IMR-90 (cell line): ENCODE results near the gene NDUFAF8. TPM values are rescaled to one million over a fixed set of nuclear protein-coding genes. Genes with fewer than 3 reads are reported as not detected.

Source experiments
- ATAC-seq: fragments of 200-7000 bp; cut with Tn5 transposase; 2 replicates; pipeline ENCODE4 v1.9.1; 2020; ENCODE audit warnings: low read depth, mild to moderate bottlenecking, moderate library complexity
- BruUV-seq: library from RNA; stranded (reverse); fragments of 400-500 nt; replicated peaks from 2 replicates; lab custom pipeline; 2021; lab: Mats Ljungman, UMichigan
- CTCF ChIA-PET: fragments of 300-600 bp; formaldehyde crosslinking; extraction: SDS; loops from one replicate; lab custom pipeline; 2021; ENCODE audit warnings: antibody characterized with exemption; lab: Yijun Ruan, JAX
- POLR2A ChIA-PET: fragments of 300-600 bp; sonication (Branson Sonifier 250); formaldehyde crosslinking; loops from one replicate; lab custom pipeline; 2022; ENCODE audit warnings: antibody characterized with exemption; ENCODE audit not compliant: unreplicated experiment; lab: Charles Lee
- DNase-seq: peaks from one replicate; pipeline ENCODE4 v3.0.0; 2013
- H2AFZ ChIP-seq: replicated peaks from 2 replicates; pipeline ENCODE3; 2013; ENCODE audit warnings: low read length, mild to moderate bottlenecking; ENCODE audit not compliant: poor library complexity
- H2AK5ac ChIP-seq: 2 replicates; pipeline ENCODE4 v1.6.1; 2013; ENCODE audit warnings: low read depth, low read length, inconsistent platforms
- H2AK9ac ChIP-seq: replicated peaks from 2 replicates; pipeline ENCODE3; 2013; ENCODE audit warnings: mild to moderate bottlenecking, low read depth, low read length, moderate library complexity; ENCODE audit not compliant: poor library complexity
- H2BK120ac ChIP-seq: 2 replicates; pipeline ENCODE4 v1.6.1; 2013; ENCODE audit warnings: low read depth, low read length, inconsistent platforms
- H2BK15ac ChIP-seq: 3 replicates; pipeline ENCODE4 v1.6.1; 2013; ENCODE audit warnings: low read depth, low read length, inconsistent platforms
- H2BK20ac ChIP-seq: 2 replicates; pipeline ENCODE4 v1.6.1; 2013; ENCODE audit warnings: low read depth, mild to moderate bottlenecking, inconsistent platforms, low read length, moderate library complexity
- H2BK5ac ChIP-seq: 2 replicates; pipeline ENCODE4 v1.6.1; 2013; ENCODE audit warnings: mild to moderate bottlenecking, low read depth, low read length, inconsistent platforms; ENCODE audit not compliant: poor library complexity, severe bottlenecking
- H3K14ac ChIP-seq: replicated peaks from 2 replicates; pipeline ENCODE4 v1.6.1; 2013; ENCODE audit warnings: low read depth, low read length, inconsistent platforms
- H3K18ac ChIP-seq: 2 replicates; pipeline ENCODE4 v1.6.1; 2013; ENCODE audit warnings: low read depth, low read length, control low read depth
- H3K23ac ChIP-seq: 2 replicates; pipeline ENCODE4 v1.6.1; 2013; ENCODE audit warnings: low read depth, low read length, inconsistent platforms
- H3K27ac ChIP-seq: 2 replicates; pipeline ENCODE4 v1.5.1; 2013; ENCODE audit warnings: mild to moderate bottlenecking, control low read depth, low read length; ENCODE audit not compliant: insufficient read depth
- H3K27me3 ChIP-seq: 2 replicates; pipeline ENCODE4 v1.6.1; 2013; ENCODE audit warnings: low read length; ENCODE audit not compliant: control insufficient read depth, insufficient read depth
- H3K36me3 ChIP-seq: 2 replicates; pipeline ENCODE4 v1.6.1; 2013; ENCODE audit warnings: low read length, mixed read lengths; ENCODE audit not compliant: control insufficient read depth, insufficient read depth
- H3K4ac ChIP-seq: 2 replicates; pipeline ENCODE4 v1.6.1; 2013; ENCODE audit warnings: low read depth, low read length, inconsistent platforms
- H3K4me1 ChIP-seq: 2 replicates; pipeline ENCODE4 v1.6.1; 2013; ENCODE audit warnings: low read length, mixed read lengths; ENCODE audit not compliant: control insufficient read depth, insufficient read depth
- H3K4me2 ChIP-seq: 2 replicates; pipeline ENCODE4 v1.6.1; 2013; ENCODE audit warnings: low read depth, mild to moderate bottlenecking, control low read depth, low read length, moderate library complexity
- H3K4me3 ChIP-seq: 2 replicates; pipeline ENCODE4 v1.5.1; 2013; ENCODE audit warnings: low read depth, mild to moderate bottlenecking, control low read depth, low read length, moderate library complexity; ENCODE audit not compliant: insufficient read depth
- H3K56ac ChIP-seq: 2 replicates; pipeline ENCODE4 v1.6.1; 2013; ENCODE audit warnings: low read length, inconsistent platforms; ENCODE audit not compliant: insufficient read depth; ENCODE audit errors: extremely low read depth
- H3K79me1 ChIP-seq, 2 experiments: 2 replicates each; pipeline ENCODE4 v1.6.1; 2013; ENCODE audit warnings: low read length in 2 of 2, inconsistent platforms in 1 of 2, low read depth in 1 of 2
- H3K9ac ChIP-seq: 2 replicates; pipeline ENCODE4 v1.6.1; 2013; ENCODE audit warnings: low read depth, low read length, control low read depth
- H3K9me1 ChIP-seq: 2 replicates; pipeline ENCODE4 v1.6.1; 2013; ENCODE audit warnings: low read length, inconsistent platforms; ENCODE audit not compliant: insufficient read depth
- H3K9me3 ChIP-seq: 2 replicates; pipeline ENCODE4 v1.6.1; 2013; ENCODE audit warnings: low read length; ENCODE audit not compliant: control insufficient read depth, insufficient read depth
- H4K20me1 ChIP-seq: 2 replicates; pipeline ENCODE4 v1.6.1; 2013; ENCODE audit warnings: low read length, inconsistent platforms; ENCODE audit not compliant: insufficient read depth
- H4K5ac ChIP-seq: 2 replicates; pipeline ENCODE4 v1.6.1; 2013; ENCODE audit warnings: mild to moderate bottlenecking, low read depth, low read length, control low read depth
- H4K8ac ChIP-seq, 2 experiments: 2 replicates each; pipeline ENCODE4 v1.6.1; 2013; ENCODE audit warnings: low read depth in 2 of 2, low read length in 2 of 2, control low read depth in 1 of 2, inconsistent platforms in 1 of 2
- H4K91ac ChIP-seq: 2 replicates; pipeline ENCODE4 v1.6.1; 2013; ENCODE audit warnings: low read depth, low read length, inconsistent platforms; ENCODE audit not compliant: insufficient read depth
- BHLHE40 ChIP-seq: fragments of 150-350 bp; IDR thresholded peaks from 2 replicates; pipeline ENCODE4 v1.6.1; 2016; ENCODE audit warnings: mild to moderate bottlenecking, low read depth, low read length
- CEBPB ChIP-seq: IDR thresholded peaks from 2 replicates; pipeline ENCODE4 v1.6.1; 2012; ENCODE audit warnings: low read depth, low read length, improper control_type of control experiment
- CHD1 ChIP-seq: IDR thresholded peaks from 2 replicates; pipeline ENCODE4 v1.6.1; 2012; ENCODE audit warnings: low read depth, low read length, improper control_type of control experiment
- FOS ChIP-seq: fragments of 150-350 bp; IDR thresholded peaks from 2 replicates; pipeline ENCODE4 v1.6.1; 2016; ENCODE audit warnings: low read depth, low read length
- MAFK ChIP-seq: IDR thresholded peaks from 2 replicates; pipeline ENCODE4 v1.6.1; 2012; ENCODE audit warnings: low read depth, low read length, improper control_type of control experiment
- MAZ ChIP-seq: IDR thresholded peaks from 2 replicates; pipeline ENCODE4 v1.6.1; 2012; ENCODE audit warnings: low read depth, mild to moderate bottlenecking, low read length, improper control_type of control experiment, moderate library complexity, borderline replicate concordance
- MXI1 ChIP-seq: IDR thresholded peaks from 2 replicates; pipeline ENCODE4 v1.6.1; 2012; ENCODE audit warnings: low read depth, mild to moderate bottlenecking, low read length, moderate library complexity, borderline replicate concordance
- NFE2L2 ChIP-seq: fragments of 150-350 bp; IDR thresholded peaks from 2 replicates; pipeline ENCODE4 v1.6.1; 2016; ENCODE audit warnings: low read depth, mild to moderate bottlenecking, low read length
- POLR2A ChIP-seq: IDR thresholded peaks from 2 replicates; pipeline ENCODE4 v1.6.1; 2012; ENCODE audit warnings: mild to moderate bottlenecking, low read depth, low read length
- RAD21 ChIP-seq: IDR thresholded peaks from 2 replicates; pipeline ENCODE4 v1.6.1; 2012; ENCODE audit warnings: low read length, improper control_type of control experiment
- RCOR1 ChIP-seq: IDR thresholded peaks from 2 replicates; pipeline ENCODE4 v1.6.1; 2012; ENCODE audit warnings: mild to moderate bottlenecking, low read length, improper control_type of control experiment; ENCODE audit not compliant: insufficient replicate concordance
- RFX5 ChIP-seq: IDR thresholded peaks from 2 replicates; pipeline ENCODE4 v1.8.0; 2012; ENCODE audit warnings: low read depth, mild to moderate bottlenecking, low read length, moderate library complexity
- SMC3 ChIP-seq: fragments of 150-350 bp; IDR thresholded peaks from 2 replicates; pipeline ENCODE4 v1.6.1; 2016; ENCODE audit warnings: low read depth, mild to moderate bottlenecking, antibody characterized with exemption, low read length, moderate library complexity
- WGBS, 2 experiments: methylation state at CpG; one replicate each; pipeline versions ENCODE4 v1.1.5 to v1.1.7; 2013; ENCODE audit warnings: missing lambda C conversion rate in 2 of 2; ENCODE audit not compliant: insufficient read length in 1 of 2; ENCODE audit errors: extremely low coverage in 2 of 2; 5-methylcytosine and 5-hydroxymethylcytosine counted together
- dilution Hi-C: fragments of 300-500 bp; cut with HindIII; formaldehyde crosslinking; loops from one replicate; pipeline ENCODE4 v1.14.3; 2018; ENCODE audit warnings: low sequenced_read_pairs; ENCODE audit not compliant: unreplicated experiment
- in situ Hi-C: fragments of 300-500 bp; cut with MboI; formaldehyde crosslinking; loops from 3 replicates; pipeline ENCODE4 v1.14.3; 2019; ENCODE audit warnings: low sequenced_read_pairs, inconsistent platforms, mixed read lengths
- intact Hi-C: fragments of 100-400 bp; cut with micrococcal nuclease; formaldehyde crosslinking; loops from 2 replicates; pipeline ENCODE4 v1.10.0; 2022
- polyA plus RNA-seq, 3 experiments: library from polyadenylated mRNA; depleted of rRNA; stranded (reverse); fragments of >200 nt; gene quantifications; 2 replicates each; pipeline ENCODE4 v1.2.3, GENCODE V29; 2012; ENCODE audit warnings: low replicate concordance in 1 of 3
- total RNA-seq: library from RNA; depleted of rRNA; stranded (reverse); fragments of >200 nt; gene quantifications from 2 replicates; pipeline ENCODE4 v1.2.3, GENCODE V29; 2012
- TF ChIP-seq, protein P1 (sequence below): conservative IDR thresholded peaks from 2 replicates; pipeline ENCODE4 v1.5.1; 2012; ENCODE audit warnings: mild to moderate bottlenecking, low read depth, low read length, improper control_type of control experiment
- TF ChIP-seq, protein P2 (sequence below): fragments of 150-350 bp; IDR thresholded peaks from 2 replicates; pipeline ENCODE4 v1.6.1; 2016; ENCODE audit warnings: low read depth, mild to moderate bottlenecking, low read length, moderate library complexity, borderline replicate concordance
- TF ChIP-seq, protein P3 (sequence below): fragments of 150-350 bp; IDR thresholded peaks from 2 replicates; pipeline ENCODE4 v1.6.1; 2017; ENCODE audit warnings: mild to moderate bottlenecking, antibody characterized with exemption, low read length, low read depth

The NDUFAF8 gene
- total and polyA plus RNA-seq, 2 of the 4 experiments (the other 2 are of a cell fraction), result 11.1 to 65.0 TPM

DNA sequence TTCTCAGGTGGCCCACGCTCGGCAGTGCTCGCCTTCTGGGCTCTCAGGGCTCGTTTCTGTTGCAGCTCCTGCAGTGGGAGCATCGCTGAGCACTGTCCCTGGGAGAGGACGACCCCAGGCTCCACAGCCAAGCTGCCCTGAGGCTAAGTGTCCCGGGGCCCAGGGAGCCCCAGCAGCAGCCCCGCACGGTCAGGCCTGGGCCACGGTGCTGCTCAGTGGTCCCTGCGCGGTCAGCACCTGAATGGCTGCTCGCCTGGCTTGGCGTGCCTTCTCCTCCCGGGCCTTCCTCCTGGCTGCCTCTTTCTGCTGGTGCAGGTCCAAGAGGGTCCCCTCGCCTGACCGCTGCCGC lies 39.7 kb upstream of the NDUFAF8 start:
- no peaks in the 10 kb centered on the region for H3K4me1 ChIP-seq
- no peak overlapping the region for H3K23ac ChIP-seq
- no peak overlapping the region for H3K18ac ChIP-seq
- H4K8ac ChIP-seq, result no peak overlapping the region
- no peak overlapping the region for H3K4me2 ChIP-seq
- no peaks in the 10 kb centered on the region for H3K79me1 ChIP-seq
- intact Hi-C loops (no loop called here), dilution Hi-C loops (no loop called here), in situ Hi-C loops (no loop called here)
- POLR2A ChIA-PET, result no interaction called here
- no peaks in the 10 kb centered on the region for H3K9me1 ChIP-seq
- peaks cover 8% of the 10 kb centered on the region for H3K36me3 ChIP-seq
- 91% methylated on average over 17 of the region's 18 CpGs; no CpG with 5 or more reads in 1 of the 2 experiments for WGBS, 2 experiments
- H3K27me3 ChIP-seq, result no peaks in the 10 kb centered on the region
- CTCF ChIA-PET, result no interaction called here
- H2AK5ac ChIP-seq, result no peak overlapping the region
- H3K27ac ChIP-seq, result no peak overlapping the region
- no TSS peak for BruUV-seq
- H3K4me3 ChIP-seq, result no peak overlapping the region
- no peak overlapping the region for H4K91ac ChIP-seq
- no peak overlapping the region for H3K56ac ChIP-seq
- TF ChIP-seq SMC3 (no peak), MXI1 (no peak), BHLHE40 (no peak), POLR2A (no peak), MAFK (no peak), CEBPB (no peak), RCOR1 (no peak), MAZ (no peak), FOS (no peak), RAD21 (no peak), NFE2L2 (no peak), RFX5 (no peak), CHD1 (no peak)
- TF ChIP-seq, protein P1, sequence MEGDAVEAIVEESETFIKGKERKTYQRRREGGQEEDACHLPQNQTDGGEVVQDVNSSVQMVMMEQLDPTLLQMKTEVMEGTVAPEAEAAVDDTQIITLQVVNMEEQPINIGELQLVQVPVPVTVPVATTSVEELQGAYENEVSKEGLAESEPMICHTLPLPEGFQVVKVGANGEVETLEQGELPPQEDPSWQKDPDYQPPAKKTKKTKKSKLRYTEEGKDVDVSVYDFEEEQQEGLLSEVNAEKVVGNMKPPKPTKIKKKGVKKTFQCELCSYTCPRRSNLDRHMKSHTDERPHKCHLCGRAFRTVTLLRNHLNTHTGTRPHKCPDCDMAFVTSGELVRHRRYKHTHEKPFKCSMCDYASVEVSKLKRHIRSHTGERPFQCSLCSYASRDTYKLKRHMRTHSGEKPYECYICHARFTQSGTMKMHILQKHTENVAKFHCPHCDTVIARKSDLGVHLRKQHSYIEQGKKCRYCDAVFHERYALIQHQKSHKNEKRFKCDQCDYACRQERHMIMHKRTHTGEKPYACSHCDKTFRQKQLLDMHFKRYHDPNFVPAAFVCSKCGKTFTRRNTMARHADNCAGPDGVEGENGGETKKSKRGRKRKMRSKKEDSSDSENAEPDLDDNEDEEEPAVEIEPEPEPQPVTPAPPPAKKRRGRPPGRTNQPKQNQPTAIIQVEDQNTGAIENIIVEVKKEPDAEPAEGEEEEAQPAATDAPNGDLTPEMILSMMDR, result no peak
- TF ChIP-seq, protein P2, sequence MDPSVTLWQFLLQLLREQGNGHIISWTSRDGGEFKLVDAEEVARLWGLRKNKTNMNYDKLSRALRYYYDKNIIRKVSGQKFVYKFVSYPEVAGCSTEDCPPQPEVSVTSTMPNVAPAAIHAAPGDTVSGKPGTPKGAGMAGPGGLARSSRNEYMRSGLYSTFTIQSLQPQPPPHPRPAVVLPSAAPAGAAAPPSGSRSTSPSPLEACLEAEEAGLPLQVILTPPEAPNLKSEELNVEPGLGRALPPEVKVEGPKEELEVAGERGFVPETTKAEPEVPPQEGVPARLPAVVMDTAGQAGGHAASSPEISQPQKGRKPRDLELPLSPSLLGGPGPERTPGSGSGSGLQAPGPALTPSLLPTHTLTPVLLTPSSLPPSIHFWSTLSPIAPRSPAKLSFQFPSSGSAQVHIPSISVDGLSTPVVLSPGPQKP, result no peak
- TF ChIP-seq, protein P3, sequence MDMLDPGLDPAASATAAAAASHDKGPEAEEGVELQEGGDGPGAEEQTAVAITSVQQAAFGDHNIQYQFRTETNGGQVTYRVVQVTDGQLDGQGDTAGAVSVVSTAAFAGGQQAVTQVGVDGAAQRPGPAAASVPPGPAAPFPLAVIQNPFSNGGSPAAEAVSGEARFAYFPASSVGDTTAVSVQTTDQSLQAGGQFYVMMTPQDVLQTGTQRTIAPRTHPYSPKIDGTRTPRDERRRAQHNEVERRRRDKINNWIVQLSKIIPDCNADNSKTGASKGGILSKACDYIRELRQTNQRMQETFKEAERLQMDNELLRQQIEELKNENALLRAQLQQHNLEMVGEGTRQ, result no peak
- no peak overlapping the region for H2BK15ac ChIP-seq
- DNase-seq (no peak), ATAC-seq (no peak)
- peaks cover 2% of the 10 kb centered on the region for H4K20me1 ChIP-seq
- H2BK5ac ChIP-seq, result no peak overlapping the region
- no peak overlapping the region for H2BK120ac ChIP-seq
- no peak overlapping the region for H2AK9ac ChIP-seq
- no peak overlapping the region for H4K5ac ChIP-seq
- H2BK20ac ChIP-seq, result no peak overlapping the region
- no peak overlapping the region for H3K4ac ChIP-seq
- H3K9ac ChIP-seq, result no peak overlapping the region
- H3K14ac ChIP-seq, result no peak overlapping the region
- H2AFZ ChIP-seq, result no peak overlapping the region
- H3K9me3 ChIP-seq, result no peaks in the 10 kb centered on the region
